ENCODE measurements around the gene P3H2.
A peak's percentile ranks its signal among the peaks of the same experiment; 100 is the strongest.

P3H2 gene

GRCh38 chr3:189981668-189982067 lies 139.0 kb downstream of the P3H2 start:
- no peak for DNase-seq (ENCODE audit: extremely low spot score)
- no peak for TF ChIP-seq CTCF (IDR thresholded peaks at IDR 0.05; ENCODE audit: control extremely low read depth, extremely low read depth, low read depth, missing control alignments)
- CTCF ChIA-PET = interaction anchor here (0.8 to 3.2 kb wide), 6 partner anchors 11 to 243 kb away, joined by 3 to 13 read pairs (median 5); no protein-coding TSS in a partner anchor
- POLR2A ChIA-PET = no interaction called here

- CTCF ChIA-PET = interaction anchor here (1.3 to 3.7 kb wide), 5 partner anchors 8 to 223 kb away, joined by 3 to 16 read pairs (median 5); no protein-coding TSS in a partner anchor
- POLR2A ChIA-PET = no interaction called here
- DNase-seq (ENCODE audit: extremely low spot score) = no peak
- TF ChIP-seq CTCF (IDR thresholded peaks at IDR 0.05; ENCODE audit: control extremely low read depth, extremely low read depth, low read depth, missing control alignments) = no peak
Measured at GRCh38 chr3:189978753-189979152, 141.9 kb downstream of the P3H2 start.

GRCh38 chr3:189977174-189977573 lies 143.5 kb downstream of the P3H2 start:
- TF ChIP-seq CTCF (IDR thresholded peaks at IDR 0.05; ENCODE audit: control extremely low read depth, extremely low read depth, low read depth, missing control alignments) = no peak
- ChIA-PET CTCF (interaction anchor here (2.9 to 3.7 kb wide), 2 partner anchors 10 to 16 kb away, joined by 12 to 16 read pairs; no protein-coding TSS in a partner anchor), POLR2A (no interaction called here)
- DNase-seq (ENCODE audit: extremely low spot score) = no peak

- no peak for TF ChIP-seq CTCF (IDR thresholded peaks at IDR 0.05; ENCODE audit: control extremely low read depth, extremely low read depth, low read depth, missing control alignments)
Measured at GRCh38 chr3:189975391-189975990, 145.2 kb downstream of the P3H2 start.

GRCh38 chr3:189974359-189974758 lies 146.3 kb downstream of the P3H2 start:
- DNase-seq (ENCODE audit: extremely low spot score) = no peak
- POLR2A ChIA-PET = interaction anchor here (0.6 kb wide), 1 partner anchor 298 kb away, joined by 3 read pairs; no protein-coding TSS in a partner anchor
- TF ChIP-seq CTCF (IDR thresholded peaks at IDR 0.05; ENCODE audit: control extremely low read depth, extremely low read depth, low read depth, missing control alignments) = no peak
- CTCF ChIA-PET = interaction anchor here (0.7 to 5.2 kb wide), 3 partner anchors 9 to 540 kb away, joined by 3 to 30 read pairs (median 4); partner anchors contain the start of gene IL1RAP

More at GRCh38 chr3:189975391-189975990, 145.2 kb downstream of the P3H2 start:
- CTCF ChIA-PET = interaction anchor here (0.8 to 3.7 kb wide), 3 partner anchors 8 to 450 kb away, joined by 3 to 12 read pairs (median 3); no protein-coding TSS in a partner anchor
- DNase-seq (ENCODE audit: extremely low spot score) = no peak
- POLR2A ChIA-PET = no interaction called here

GRCh38 chr3:189967254-189967865 lies 153.3 kb downstream of the P3H2 start:
- ChIA-PET CTCF (interaction anchor here (0.7 to 2.6 kb wide), 31 partner anchors 8 to 457 kb away, joined by 3 to 16 read pairs (median 4); partner anchors contain the start of gene CLDN1), POLR2A (no interaction called here)
- peak; percentile 79 for TF ChIP-seq CTCF (IDR thresholded peaks at IDR 0.05; ENCODE audit: control extremely low read depth, extremely low read depth, low read depth, missing control alignments)
- DNase-seq (ENCODE audit: extremely low spot score) = peak; percentile 56
